Skeletal muscle cell (primary cell): ENCODE measurements around the gene SLITRK3.
A peak's percentile ranks its signal among the peaks of the same experiment; 100 is the strongest.

Source experiments
- DNase-seq: peaks from one replicate; pipeline ENCODE4 v3.0.0-alpha.2; 2010; ENCODE audit warnings: low read depth
- H3K4me3 ChIP-seq: 2 replicates; pipeline ENCODE4 v1.5.1; 2011; ENCODE audit warnings: low read depth, mild to moderate bottlenecking, control low read depth, low read length, moderate library complexity

The SLITRK3 gene, protein sequence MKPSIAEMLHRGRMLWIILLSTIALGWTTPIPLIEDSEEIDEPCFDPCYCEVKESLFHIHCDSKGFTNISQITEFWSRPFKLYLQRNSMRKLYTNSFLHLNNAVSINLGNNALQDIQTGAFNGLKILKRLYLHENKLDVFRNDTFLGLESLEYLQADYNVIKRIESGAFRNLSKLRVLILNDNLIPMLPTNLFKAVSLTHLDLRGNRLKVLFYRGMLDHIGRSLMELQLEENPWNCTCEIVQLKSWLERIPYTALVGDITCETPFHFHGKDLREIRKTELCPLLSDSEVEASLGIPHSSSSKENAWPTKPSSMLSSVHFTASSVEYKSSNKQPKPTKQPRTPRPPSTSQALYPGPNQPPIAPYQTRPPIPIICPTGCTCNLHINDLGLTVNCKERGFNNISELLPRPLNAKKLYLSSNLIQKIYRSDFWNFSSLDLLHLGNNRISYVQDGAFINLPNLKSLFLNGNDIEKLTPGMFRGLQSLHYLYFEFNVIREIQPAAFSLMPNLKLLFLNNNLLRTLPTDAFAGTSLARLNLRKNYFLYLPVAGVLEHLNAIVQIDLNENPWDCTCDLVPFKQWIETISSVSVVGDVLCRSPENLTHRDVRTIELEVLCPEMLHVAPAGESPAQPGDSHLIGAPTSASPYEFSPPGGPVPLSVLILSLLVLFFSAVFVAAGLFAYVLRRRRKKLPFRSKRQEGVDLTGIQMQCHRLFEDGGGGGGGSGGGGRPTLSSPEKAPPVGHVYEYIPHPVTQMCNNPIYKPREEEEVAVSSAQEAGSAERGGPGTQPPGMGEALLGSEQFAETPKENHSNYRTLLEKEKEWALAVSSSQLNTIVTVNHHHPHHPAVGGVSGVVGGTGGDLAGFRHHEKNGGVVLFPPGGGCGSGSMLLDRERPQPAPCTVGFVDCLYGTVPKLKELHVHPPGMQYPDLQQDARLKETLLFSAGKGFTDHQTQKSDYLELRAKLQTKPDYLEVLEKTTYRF

DNA sequence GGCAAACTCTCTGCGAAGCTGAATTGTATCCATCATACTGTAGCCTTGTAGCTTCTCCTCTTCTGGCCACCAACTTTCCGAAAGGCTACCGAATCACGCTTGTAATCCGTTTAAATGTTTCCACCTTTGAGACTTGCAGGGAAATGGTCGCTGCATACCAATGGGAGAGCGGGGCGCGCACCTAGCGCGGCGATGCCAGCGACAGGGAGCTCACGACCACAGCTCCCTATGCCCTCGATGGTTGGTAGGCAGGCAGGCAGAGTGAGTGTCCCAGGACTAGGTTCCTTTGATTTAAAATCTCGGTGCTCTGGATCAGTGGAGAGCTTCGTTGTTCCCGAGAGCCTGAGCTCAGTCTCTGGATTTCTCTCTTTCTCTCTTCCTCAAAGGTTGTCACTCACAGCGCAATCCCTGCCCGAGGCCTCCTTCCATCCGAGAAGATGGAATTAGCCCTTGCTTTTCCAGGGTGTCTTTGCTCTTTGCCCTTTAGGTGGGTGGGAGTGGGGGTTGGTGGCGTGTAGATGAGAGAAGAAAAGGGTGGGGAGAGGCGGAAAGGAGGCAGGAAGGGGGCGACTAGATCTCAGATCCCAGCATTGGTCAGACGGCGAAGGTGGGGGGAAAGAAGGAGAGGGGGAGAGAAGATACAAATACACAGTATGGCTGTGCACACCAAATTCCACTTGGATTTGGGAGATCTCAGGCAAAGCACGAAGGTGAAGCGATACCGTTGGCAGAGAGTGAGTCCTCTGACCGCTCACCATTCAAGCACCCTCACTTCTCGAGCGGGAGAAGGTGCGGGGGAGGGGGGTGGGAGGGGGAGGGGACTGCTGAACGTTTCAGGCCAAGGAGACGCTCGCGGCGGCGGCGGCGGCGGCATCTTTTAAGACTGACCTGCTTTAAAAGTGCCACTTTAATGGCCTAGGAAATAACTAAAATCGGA is at the start of gene SLITRK3:
Gene SLITRK3, minus strand, starts transcription at position 745 of the 937 bp plus-strand sequence. CDS start 5,554 bp downstream, outside the sequence.
- H3K4me3 ChIP-seq, result peak within 1 kb of the TSS; percentile 50
- no peak for DNase-seq

DNA sequence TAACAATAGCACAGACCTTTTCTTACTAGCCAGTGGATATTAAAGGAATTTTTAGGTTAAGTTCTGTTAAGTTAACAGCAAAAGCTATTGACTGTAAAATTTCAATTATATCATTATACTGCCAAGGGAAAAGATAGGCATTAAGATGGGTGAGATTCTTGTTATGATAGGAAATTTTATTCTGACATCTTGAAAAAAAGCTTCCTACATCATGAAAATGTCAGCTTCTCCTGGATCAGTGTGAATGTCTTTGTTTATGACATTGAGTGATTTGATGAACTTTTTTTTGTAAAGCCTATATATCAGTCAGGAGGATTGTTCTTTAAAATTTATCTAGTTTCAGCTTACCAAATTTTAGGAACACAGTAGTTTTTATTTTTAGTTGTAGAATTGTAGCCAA is 47.4 kb upstream of the SLITRK3 start:
- no peak overlapping the region for H3K4me3 ChIP-seq
- DNase-seq, result no peak

DNA sequence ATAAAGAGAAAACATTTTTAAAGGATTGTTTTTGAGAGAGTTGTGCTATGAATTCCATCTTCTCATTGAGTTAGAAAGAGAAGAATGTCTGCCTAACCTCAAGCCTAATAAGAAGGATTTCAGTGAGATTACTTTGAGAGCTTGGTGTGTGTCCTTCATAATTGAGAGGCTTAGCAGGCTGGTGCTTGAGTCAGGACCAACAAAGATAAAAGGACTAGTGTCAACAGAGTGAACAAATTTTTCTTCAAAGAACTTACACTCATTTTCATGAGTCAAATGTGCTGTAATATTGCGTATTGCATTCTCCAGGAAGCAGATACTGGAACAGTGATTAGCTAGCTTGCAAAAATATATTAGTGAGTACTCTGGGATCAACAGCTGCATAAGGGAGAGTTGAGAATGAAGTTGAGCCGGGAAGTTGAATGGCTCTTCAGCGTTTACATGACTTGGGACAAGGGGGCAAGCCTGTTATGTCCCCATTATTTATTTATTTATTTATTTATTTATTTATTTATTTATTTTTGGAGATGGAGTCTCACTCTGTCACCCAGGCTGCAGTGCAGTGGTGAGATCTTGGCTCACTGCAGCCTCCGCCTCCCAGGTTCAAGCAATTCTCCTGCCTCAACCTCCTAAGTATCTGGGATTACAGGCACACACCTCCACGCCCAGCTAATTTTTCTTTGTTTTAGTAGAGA is 37.5 kb upstream of the SLITRK3 start:
- no peak for DNase-seq
- H3K4me3 ChIP-seq, result no peak overlapping the region

DNA sequence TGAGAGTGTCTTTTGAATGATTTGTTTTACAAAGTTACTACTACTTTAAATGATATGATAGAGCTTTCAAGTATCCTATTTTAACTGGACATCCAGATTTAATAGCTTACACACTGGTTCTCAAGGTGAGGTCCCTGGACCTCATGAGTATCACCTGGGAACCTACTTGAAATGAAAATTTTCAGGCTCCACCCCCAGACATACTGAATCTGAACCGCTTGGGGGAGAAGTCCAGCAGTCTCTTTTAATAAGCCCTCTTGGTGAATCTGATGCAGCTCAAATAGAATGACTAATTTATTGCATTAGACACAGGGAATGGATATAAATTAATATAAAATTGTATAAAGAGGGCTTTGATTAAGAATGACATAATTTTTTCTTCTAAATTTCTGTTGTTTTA is 29.4 kb upstream of the SLITRK3 start:
- no peak for DNase-seq
- no peak overlapping the region for H3K4me3 ChIP-seq

DNA sequence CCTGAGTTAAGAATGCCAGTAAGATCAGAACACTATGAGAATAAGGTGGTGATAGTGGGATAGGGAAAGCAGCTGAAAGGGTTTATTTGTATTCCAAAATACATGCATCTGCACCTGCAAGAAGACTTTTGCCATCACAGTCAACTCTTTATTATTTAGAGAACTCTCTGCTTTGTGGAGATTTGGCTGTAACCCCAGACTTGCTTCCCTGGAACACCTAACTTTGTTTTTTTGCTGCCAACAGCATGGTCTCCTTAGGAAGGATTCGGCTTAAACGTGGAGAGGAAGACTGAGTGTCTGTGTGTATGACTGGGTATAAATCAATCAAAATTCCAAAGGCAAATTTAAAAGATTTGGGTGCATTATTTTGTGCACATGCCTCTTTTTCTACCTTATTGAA is 21.6 kb upstream of the SLITRK3 start:
- no peak for DNase-seq
- no peak overlapping the region for H3K4me3 ChIP-seq

DNA sequence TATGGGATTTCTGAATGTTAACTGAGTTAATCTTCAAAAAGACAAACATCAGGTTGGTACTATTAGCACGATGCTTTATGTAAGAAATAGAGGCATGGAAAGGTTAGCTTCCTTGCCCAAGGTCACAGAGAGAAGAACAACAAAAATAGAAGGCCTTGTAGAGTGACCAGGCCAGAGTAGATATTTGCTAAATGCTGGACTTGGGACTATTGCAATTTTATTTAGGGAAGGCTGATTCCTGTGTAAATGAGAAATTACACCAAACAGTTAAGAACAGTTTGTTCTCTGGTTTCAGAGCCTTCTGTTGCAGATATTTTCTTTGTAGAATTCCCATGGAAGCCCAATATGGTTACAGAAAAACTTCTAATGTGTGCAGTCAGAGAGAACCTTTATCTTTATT is 16.4 kb upstream of the SLITRK3 start:
- no peak overlapping the region for H3K4me3 ChIP-seq
- DNase-seq, result no peak

DNA sequence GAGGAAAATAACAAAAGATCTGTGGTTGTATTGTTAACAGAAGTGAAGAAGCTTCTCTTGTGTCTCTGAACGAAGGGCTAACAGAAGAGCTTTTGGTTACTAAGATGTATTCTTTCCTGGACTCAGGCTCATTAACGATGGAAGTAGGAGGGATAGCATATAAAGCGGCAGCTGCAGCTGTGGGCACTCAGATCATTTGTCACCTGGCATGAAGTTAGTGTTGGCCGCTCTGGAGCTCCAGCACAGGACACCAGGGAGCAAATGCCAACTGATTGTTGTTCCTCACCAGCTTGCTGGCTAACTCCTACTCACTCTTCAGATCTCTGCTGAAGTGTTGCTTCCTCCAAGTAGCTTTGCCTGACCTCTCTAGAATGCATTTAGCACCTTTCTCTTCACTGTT is 15.5 kb upstream of the SLITRK3 start:
- DNase-seq, result no peak
- H3K4me3 ChIP-seq, result no peak overlapping the region

DNA sequence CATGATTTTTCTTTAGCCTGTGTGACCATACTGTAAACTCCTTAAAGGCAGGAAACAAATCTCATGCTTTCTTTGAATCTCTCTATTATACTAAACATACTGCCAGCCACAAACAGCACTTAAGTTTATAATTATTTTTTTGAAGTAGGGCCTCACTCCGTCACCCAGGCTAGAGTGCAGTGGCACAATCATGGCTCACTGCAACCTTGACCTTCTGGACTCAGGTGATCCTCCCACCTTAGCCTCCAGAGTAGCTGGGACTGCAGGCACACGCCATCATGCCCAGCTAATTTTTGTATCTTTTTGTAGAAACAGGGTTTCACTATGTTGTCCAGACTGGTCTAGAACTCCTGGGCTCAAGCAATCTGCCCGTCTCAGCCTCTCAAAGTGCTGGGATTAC is 14.5 kb upstream of the SLITRK3 start:
- H3K4me3 ChIP-seq, result no peak overlapping the region
- DNase-seq, result no peak

DNA sequence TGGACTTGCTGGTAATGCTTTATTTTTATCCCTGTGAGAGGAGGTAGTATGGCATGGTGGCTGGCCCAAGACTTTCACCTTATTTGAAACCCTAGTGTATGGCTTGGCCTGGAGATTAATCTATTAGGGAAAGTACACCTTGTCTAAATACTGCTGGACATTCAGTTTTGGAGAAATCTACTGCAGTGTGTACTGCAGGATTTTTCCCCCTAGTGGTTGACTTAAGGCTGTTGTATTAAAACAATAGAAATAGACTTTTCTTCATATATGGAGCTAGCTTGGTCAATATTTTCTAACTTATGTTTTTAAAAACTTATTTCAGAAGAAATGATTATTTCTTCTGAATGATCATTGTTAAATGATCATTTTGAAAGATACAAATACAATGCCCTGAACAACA is 13.9 kb upstream of the SLITRK3 start:
- no peak for DNase-seq

DNA sequence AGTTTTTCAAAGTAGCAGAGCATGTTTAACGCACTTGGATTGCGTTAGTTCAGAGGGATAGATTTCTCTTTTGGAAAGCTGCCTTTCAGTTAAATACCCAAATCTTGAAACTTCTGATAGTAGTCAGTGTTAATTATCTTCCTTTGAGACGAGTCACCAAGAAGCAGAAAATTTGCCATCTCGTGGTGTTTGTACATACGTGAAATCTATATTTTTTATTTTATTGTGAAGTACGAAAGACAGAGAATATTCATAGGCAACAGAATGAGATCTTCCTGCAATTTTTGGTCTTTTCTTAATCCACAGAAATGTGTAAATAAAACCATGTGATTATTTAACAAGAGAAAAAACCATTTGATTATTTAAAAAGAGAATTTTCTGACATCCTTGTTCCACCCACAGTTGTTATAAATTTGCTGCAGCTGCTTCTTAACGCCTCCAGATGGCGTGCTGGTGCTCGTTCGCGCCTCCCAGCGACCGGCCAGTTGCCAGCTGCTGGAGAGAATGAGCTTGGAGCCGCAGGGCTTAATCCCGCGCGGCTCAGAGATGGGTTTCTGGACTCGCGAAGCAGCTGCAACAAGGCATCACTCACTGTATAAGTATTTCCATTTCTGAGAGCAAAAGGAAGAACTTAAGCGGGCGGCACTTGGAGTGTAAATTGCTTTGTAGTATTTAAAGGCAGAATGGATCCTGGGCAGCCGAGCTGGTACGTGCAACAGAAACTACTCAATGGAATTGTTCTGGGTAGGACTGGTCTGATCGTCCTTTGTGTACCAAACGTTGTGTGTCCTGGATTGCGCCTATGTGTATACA is 10.5 kb upstream of the SLITRK3 start:
- peak; percentile 57 for DNase-seq
- H3K4me3 ChIP-seq, result peak overlapping the region; percentile 37

More for the DNA sequence above, 13.9 kb upstream of the SLITRK3 start:
- H3K4me3 ChIP-seq, result no peak overlapping the region

DNA sequence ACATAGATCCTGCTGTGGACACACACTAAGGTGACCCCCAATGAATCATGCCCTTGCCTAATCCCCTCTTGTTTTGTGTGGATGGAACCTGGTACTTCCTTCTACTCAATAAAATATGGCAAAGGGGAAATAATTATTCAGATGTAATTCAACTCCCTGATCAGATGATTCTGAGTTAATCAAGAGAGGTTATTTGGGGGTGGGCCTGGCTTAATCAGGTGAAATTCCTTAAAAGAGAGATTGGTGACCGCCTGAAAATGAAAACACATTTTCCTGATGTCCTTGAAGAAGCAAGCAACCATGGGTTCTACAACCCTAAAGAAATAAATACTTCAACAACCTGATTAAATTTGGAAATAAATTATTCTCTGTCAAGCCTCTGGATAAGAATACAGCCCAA is 8.3 kb upstream of the SLITRK3 start:
- no peak for DNase-seq
- H3K4me3 ChIP-seq, result no peak overlapping the region

DNA sequence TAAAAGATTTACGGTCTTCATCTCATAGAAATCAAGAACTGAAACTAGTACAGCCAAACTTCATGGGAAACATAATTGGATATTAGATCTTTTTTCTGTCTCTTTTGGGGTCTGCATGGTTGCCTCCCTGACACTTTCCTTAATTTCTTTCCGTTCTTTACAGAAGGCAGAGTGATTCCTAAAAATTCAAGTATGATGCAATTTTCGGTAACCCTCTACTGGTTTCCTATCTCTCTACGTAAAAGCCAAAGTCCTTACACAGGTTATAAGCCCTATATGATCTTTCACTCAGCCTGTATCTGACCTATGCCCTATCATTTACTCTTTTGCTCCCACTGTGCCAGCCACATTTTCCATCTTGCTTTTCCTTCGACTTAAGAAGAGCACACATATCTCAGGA is 6.8 kb upstream of the SLITRK3 start:
- no peak overlapping the region for H3K4me3 ChIP-seq

DNA sequence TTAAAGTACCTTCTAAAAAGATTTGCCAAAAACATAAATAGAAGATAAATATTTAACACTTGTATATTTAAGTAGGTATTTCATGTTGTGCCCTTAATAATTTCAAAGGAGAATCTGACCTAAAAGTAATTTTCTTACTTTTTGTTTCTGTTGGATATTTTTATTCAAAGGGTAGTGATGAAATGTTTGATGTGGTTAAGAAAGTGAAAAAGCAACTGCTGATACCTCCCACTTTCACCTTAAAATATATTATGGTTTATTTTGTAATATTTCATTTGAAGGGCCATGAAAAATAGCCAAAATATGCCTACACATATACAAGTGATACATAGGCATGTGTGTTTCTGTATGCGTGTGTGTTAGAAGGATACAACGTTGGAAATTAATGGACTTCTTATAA is 5.8 kb upstream of the SLITRK3 start:
- DNase-seq, result no peak
- no peak overlapping the region for H3K4me3 ChIP-seq

More for the DNA sequence above, 6.8 kb upstream of the SLITRK3 start:
- DNase-seq, result no peak

DNA sequence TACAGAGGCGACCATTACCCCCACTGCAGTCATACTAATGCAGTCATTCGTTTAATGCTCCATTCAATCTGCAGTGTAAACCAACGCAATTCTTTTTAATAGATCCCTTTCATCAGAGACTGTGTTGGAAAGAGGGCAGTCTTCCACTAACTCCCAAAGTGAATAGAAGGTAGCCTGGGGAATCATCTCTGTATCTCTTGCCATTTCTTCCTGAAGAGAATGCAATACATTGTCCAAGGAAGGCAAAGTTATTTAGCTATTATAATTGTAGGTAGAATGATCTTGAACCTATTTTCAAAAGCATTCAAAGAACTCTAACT is 1.3 kb upstream of the SLITRK3 start:
- no peak for DNase-seq
- no peak overlapping the region for H3K4me3 ChIP-seq

DNA sequence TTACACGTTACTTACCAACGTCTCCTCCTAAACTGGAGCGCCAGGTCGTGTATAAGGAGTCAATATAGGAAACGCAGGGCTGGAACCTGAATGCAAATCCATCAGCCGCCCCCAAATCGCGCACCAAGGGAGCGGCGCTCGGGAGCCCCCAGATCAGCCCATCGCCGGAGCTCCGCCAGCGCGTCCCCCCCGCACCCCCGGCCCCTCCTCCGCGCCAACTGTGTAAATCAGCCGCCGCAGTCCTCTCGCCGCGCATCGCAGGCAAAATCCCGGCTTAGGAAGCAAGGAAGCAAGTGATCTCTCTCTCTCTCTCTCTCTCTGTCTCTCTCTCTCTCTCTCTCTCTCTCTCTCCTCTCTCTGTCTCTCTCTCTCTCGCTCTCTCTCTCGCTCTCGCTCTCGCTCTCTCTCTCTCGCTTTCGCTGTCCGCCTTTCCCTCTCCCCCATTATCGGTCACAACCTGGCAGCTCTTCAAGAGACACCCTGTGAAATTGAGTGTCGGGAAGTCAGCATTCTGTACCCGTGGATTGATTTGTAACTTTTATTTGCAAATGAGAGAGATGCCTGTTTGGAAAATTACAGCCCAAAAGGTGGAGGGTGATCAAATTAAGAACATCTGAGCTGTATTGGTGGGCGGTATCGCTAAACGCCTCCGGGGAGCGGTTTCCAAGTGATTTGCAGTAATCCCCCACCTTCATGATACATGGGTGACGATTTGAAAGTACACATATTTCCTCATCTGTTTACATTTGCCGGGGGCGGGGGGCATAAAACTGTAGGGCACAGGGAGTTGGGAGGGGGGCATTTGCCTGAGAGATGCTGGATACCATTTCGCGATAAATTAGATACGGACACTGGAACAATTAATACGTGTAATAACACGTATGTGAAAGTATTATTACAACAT is 645 bp upstream of the SLITRK3 start:
- no peak for DNase-seq
- H3K4me3 ChIP-seq, result peak overlapping the region; percentile 50

DNA sequence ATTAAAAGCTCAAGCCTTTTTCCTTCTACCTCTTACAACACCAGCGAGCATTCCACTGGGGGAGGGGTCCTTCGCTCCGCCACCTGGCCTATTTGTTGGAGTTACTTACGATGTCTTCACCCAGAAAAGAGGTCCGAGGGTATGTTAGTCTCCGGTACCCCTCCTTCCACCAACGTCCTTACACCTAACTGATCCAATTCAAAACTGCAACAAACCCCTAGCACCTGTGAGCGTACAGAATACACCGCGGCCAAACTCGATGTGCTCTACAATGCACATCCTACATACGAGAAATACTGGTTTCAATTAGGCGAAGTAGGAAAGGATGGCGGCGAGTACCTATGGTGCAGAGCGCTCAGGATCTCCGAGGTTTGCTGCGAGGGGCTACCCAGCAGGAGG is 944 bp downstream of the SLITRK3 start:
- no peak for DNase-seq
- H3K4me3 ChIP-seq, result peak overlapping the region; percentile 50

DNA sequence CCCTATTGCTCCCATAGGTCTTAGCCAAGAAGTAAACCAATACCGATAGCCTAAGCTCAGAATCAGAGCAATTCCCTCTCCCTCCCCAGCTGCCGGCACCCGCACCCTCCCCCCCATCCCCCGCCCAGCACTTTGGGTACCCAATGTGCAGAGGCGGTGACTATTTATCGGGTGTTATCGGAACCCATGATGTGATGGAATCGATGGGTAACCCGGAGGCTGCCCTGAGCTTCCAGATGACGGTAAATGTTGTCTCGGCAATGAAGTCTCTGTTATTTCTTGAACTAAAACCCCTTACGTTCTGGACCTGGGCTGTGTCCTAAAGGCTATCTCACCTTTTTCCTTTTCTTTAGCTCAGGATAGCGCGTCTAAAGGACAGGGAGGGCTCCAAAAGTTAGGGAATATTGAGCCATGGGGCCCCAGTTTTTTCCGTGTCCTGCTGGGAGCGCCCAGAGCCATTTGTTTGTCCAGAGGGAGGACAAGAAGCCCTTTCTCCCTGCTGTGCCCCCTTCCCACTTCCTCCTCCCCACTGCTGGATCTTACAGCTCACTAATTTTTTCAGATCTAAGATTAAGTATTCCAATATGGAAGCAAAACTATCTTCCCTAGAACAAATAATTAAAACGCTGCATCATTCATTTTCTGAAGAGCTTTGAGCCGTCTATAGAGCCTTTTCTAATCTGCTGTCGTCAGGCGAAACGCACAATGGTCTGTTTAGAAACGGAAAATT is 1.5 kb downstream of the SLITRK3 start:
- H3K4me3 ChIP-seq, result no peak overlapping the region
- no peak for DNase-seq
